Neural progenitor cell (in vitro differentiated cells): ENCODE measurements around the gene C2CD3.

Experiments used
- CTCF ChIP-seq: fragments of 200-600 bp; sonication (generic); IDR thresholded peaks from 2 replicates; pipeline ENCODE4 v1.5.1; 2017; ENCODE audit warnings: antibody characterized with exemption, mild to moderate bottlenecking
- EZH2 ChIP-seq: fragments of 200-600 bp; sonication (generic); IDR thresholded peaks from 2 replicates; pipeline ENCODE4 v1.6.1; 2017; ENCODE audit warnings: antibody characterized with exemption, mild to moderate bottlenecking, moderate library complexity

- TF ChIP-seq CTCF (no peak), EZH2 (no peak)
Measured at GRCh38 chr11:74134661-74135060, 36.1 kb downstream of the C2CD3 start.
